Measurements from ENCODE around the gene NPBWR2. TPM values are rescaled to one million over a fixed set of nuclear protein-coding genes. Genes with fewer than 3 reads are reported as not detected.

The NPBWR2 gene
- total RNA-seq, 1 experiment from 2014 or later: not detected

DNA sequence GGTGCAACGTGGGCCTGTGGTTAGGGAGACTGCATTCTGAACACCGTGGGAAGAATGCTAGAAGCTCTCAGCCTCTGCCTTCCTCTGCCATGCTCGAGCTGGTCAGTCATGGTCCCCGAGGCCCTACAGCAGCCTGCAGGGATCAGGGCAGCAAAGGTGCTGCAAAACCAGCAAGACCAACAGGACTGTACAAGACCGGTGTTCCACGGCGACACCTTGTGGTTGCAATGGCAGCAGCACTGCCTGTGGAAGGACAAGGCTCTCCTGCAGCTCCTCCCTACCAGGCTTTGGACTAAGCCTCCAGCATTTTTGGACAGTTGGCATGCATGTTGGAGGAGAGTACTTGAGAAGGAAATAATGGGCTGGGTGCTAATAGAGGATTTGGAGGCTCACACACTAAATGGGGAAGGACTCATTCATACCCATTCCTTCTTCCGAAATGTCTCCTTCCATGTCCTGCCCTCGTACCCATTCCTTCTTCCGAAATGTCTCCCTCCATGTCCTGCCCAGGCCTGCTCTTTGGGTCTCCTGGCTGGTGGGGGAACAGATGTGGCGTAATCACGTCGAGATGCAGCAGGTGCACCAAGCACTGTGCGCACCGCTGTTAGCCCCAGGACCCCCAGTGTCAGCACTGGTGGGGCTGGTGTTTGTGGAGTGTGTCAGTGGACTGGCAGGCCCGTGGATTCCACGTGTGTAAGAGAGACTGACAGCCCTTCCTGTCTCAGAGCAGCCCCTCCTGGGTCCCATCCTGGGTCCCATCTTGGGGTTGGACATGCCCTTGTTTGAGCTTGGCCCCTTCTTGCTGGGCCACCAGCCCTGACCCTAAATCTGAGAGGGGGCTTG is 38.3 kb upstream of the NPBWR2 start:
- ATAC-seq: no peak
- intact Hi-C loops (cut with micrococcal nuclease; ENCODE audit: unreplicated experiment) (no loop called here), in situ Hi-C loops (cut with HindIII; ENCODE audit: low pct_unique_long_range_greater_than_20kb, low sequenced_read_pairs) (no loop called here)
- DNase-seq (ENCODE audit: low read depth, low spot score): no peak
- TF ChIP-seq, protein P1, sequence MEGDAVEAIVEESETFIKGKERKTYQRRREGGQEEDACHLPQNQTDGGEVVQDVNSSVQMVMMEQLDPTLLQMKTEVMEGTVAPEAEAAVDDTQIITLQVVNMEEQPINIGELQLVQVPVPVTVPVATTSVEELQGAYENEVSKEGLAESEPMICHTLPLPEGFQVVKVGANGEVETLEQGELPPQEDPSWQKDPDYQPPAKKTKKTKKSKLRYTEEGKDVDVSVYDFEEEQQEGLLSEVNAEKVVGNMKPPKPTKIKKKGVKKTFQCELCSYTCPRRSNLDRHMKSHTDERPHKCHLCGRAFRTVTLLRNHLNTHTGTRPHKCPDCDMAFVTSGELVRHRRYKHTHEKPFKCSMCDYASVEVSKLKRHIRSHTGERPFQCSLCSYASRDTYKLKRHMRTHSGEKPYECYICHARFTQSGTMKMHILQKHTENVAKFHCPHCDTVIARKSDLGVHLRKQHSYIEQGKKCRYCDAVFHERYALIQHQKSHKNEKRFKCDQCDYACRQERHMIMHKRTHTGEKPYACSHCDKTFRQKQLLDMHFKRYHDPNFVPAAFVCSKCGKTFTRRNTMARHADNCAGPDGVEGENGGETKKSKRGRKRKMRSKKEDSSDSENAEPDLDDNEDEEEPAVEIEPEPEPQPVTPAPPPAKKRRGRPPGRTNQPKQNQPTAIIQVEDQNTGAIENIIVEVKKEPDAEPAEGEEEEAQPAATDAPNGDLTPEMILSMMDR (IDR thresholded peaks at IDR 0.05): no peak
- TF ChIP-seq TCF7L2 (IDR thresholded peaks at IDR 0.05; ENCODE audit: low read depth, low read length) (no peak), POLR2AphosphoS5 (IDR thresholded peaks at IDR 0.05; ENCODE audit: low read depth, low read length) (no peak), SIN3A (IDR thresholded peaks at IDR 0.05; ENCODE audit: borderline replicate concordance, insufficient read depth, low read depth, low read length) (no peak)
- TF ChIP-seq, protein P2, sequence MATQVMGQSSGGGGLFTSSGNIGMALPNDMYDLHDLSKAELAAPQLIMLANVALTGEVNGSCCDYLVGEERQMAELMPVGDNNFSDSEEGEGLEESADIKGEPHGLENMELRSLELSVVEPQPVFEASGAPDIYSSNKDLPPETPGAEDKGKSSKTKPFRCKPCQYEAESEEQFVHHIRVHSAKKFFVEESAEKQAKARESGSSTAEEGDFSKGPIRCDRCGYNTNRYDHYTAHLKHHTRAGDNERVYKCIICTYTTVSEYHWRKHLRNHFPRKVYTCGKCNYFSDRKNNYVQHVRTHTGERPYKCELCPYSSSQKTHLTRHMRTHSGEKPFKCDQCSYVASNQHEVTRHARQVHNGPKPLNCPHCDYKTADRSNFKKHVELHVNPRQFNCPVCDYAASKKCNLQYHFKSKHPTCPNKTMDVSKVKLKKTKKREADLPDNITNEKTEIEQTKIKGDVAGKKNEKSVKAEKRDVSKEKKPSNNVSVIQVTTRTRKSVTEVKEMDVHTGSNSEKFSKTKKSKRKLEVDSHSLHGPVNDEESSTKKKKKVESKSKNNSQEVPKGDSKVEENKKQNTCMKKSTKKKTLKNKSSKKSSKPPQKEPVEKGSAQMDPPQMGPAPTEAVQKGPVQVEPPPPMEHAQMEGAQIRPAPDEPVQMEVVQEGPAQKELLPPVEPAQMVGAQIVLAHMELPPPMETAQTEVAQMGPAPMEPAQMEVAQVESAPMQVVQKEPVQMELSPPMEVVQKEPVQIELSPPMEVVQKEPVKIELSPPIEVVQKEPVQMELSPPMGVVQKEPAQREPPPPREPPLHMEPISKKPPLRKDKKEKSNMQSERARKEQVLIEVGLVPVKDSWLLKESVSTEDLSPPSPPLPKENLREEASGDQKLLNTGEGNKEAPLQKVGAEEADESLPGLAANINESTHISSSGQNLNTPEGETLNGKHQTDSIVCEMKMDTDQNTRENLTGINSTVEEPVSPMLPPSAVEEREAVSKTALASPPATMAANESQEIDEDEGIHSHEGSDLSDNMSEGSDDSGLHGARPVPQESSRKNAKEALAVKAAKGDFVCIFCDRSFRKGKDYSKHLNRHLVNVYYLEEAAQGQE (IDR thresholded peaks at IDR 0.05; ENCODE audit: insufficient read depth in 1 of 2, low read depth in 2 of 2, low read length in 1 of 2): no peak
- BruUV-seq (replicated peaks): no TSS peak
- H3K27me3 ChIP-seq (ENCODE audit: control insufficient read depth, insufficient read depth, low read length): no peaks in the 10 kb centered on the region
- no peaks in the 10 kb centered on the region for H3K9me3 ChIP-seq (ENCODE audit: control insufficient read depth, insufficient read depth, low read depth, low read length)
- no peaks in the 10 kb centered on the region for H3K4me1 ChIP-seq (ENCODE audit: control insufficient read depth, insufficient read depth, low read length)
- H3K27ac ChIP-seq (ENCODE audit: low read length): no peak overlapping the region
- no peaks in the 10 kb centered on the region for H3K36me3 ChIP-seq (ENCODE audit: control insufficient read depth, insufficient read depth, low read length)
- ChIA-PET POLR2A (no interaction called here), CTCF (no interaction called here)
- H3K4me3 ChIP-seq (ENCODE audit: low read depth in 2 of 2, low read length in 2 of 2): no peak overlapping the region

DNA sequence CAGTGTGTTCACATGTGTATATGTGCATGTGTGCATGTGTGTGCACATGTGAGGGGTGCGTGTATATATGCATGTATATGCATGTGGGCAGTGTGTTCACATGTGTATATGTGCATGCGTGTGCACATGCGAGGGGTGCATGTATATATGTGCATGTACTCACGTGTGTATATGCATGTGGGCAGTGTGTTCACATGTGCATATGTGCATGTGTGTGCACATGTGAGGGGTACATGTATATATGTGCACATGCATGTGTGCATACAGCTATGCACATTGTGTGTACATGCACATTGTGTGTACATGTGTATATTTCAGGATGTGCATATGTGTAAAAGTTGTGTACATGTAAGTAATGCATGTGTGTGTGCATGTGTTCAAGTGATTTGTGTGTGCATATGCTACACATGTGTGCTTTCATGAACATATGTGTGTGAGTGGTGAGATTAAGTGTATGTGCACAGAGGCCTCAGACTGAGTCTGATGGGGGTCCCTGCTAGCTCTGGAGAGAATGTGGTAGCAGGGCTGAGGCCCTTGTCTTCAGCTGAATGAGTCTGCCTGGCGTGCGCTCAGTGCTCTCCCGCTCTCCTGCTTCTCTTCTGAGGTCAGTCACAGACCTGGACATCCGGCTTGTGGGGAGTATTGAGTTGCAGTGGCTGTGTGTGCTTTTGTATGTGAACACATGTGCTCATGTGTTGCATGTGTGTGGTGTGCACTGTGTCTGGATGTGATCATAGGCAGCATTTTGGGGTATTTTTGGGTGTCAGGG is 37.0 kb upstream of the NPBWR2 start:
- ATAC-seq (no peak), DNase-seq (ENCODE audit: low read depth, low spot score) (no peak)
- in situ Hi-C loops (cut with HindIII; ENCODE audit: low pct_unique_long_range_greater_than_20kb, low sequenced_read_pairs) (no loop called here), intact Hi-C loops (cut with micrococcal nuclease; ENCODE audit: unreplicated experiment) (no loop called here)
- TF ChIP-seq, protein P1 (IDR thresholded peaks at IDR 0.05): no peak
- TF ChIP-seq, protein P2 (IDR thresholded peaks at IDR 0.05; ENCODE audit: insufficient read depth in 1 of 2, low read depth in 2 of 2, low read length in 1 of 2): no peak
- TF ChIP-seq TCF7L2 (IDR thresholded peaks at IDR 0.05; ENCODE audit: low read depth, low read length) (no peak), SIN3A (IDR thresholded peaks at IDR 0.05; ENCODE audit: borderline replicate concordance, insufficient read depth, low read depth, low read length) (no peak), POLR2AphosphoS5 (IDR thresholded peaks at IDR 0.05; ENCODE audit: low read depth, low read length) (no peak)
- no TSS peak for BruUV-seq (replicated peaks)
- Histone ChIP-seq H3K36me3 (ENCODE audit: control insufficient read depth, insufficient read depth, low read length) (no peaks in the 10 kb centered on the region), H3K4me3 (ENCODE audit: low read depth in 2 of 2, low read length in 2 of 2) (no peak overlapping the region), H3K27me3 (ENCODE audit: control insufficient read depth, insufficient read depth, low read length) (no peaks in the 10 kb centered on the region), H3K9me3 (ENCODE audit: control insufficient read depth, insufficient read depth, low read depth, low read length) (no peaks in the 10 kb centered on the region), H3K27ac (ENCODE audit: low read length) (no peak overlapping the region), H3K4me1 (ENCODE audit: control insufficient read depth, insufficient read depth, low read length) (no peaks in the 10 kb centered on the region)
- ChIA-PET POLR2A (no interaction called here), CTCF (no interaction called here)
